Keratinocyte (primary cell): ENCODE data around the gene GABRD.

Source experiments
- EZH2 ChIP-seq: IDR thresholded peaks from one replicate; pipeline ENCODE4 v1.6.1; 2012; ENCODE audit warnings: inconsistent platforms, mild to moderate bottlenecking, low read length, moderate library complexity
- TF ChIP-seq, protein P1 (sequence below), 3 experiments: IDR thresholded peaks in 1 of 3; conservative IDR thresholded peaks in 1 of 3; optimal IDR thresholded peaks in 1 of 3; 2 replicates in 2 of 3; 3 replicates in 1 of 3; pipeline versions ENCODE3 to v1.5.1; 2011; ENCODE audit warnings: low read length in 3 of 3, mild to moderate bottlenecking in 3 of 3, moderate library complexity in 2 of 3, control low read depth in 1 of 3, inconsistent platforms in 1 of 3; ENCODE audit not compliant: insufficient read depth in 2 of 3; ENCODE audit errors: extremely low read depth in 1 of 3

DNA sequence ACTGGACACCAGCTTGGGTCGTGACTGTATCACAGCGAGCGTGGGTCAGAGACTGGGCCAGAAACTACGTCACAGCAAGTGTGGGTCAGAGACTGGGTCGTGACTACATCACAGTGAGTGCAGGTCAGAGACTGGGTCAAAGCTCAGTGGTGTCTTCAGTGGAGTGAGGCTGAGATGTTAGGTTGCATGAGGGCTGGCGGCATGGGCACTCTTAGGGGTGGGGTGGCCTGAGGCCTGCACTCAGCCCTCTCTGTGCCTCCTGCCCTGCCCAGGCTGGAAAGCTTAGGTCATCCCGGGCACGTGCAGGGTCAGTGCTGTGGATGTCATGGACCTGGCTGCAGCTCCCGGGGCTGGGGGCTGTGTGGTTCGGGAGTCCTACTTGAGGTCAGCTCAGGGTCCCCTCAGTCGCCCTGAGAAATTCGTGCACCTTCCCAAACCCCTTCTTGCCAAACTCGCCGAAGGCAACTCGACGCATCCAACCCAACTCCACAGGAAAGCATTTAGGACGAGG is 34.5 kb upstream of the GABRD start:
- TF ChIP-seq EZH2: no peak
- TF ChIP-seq, protein P1, sequence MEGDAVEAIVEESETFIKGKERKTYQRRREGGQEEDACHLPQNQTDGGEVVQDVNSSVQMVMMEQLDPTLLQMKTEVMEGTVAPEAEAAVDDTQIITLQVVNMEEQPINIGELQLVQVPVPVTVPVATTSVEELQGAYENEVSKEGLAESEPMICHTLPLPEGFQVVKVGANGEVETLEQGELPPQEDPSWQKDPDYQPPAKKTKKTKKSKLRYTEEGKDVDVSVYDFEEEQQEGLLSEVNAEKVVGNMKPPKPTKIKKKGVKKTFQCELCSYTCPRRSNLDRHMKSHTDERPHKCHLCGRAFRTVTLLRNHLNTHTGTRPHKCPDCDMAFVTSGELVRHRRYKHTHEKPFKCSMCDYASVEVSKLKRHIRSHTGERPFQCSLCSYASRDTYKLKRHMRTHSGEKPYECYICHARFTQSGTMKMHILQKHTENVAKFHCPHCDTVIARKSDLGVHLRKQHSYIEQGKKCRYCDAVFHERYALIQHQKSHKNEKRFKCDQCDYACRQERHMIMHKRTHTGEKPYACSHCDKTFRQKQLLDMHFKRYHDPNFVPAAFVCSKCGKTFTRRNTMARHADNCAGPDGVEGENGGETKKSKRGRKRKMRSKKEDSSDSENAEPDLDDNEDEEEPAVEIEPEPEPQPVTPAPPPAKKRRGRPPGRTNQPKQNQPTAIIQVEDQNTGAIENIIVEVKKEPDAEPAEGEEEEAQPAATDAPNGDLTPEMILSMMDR (optimal IDR thresholded peaks at IDR 0.05 in 1 of 3, IDR thresholded peaks at IDR 0.05 in 1 of 3, conservative IDR thresholded peaks at IDR 0.05 in 1 of 3; ENCODE audit: extremely low read depth in 1 of 3, insufficient read depth in 2 of 3, low read length in 3 of 3): no peak
